GM21786 (cell line): Measurements from ENCODE around the gene PNPLA7.
"Not testable (repeated sequence)": the region's sequence is repeated elsewhere in the genome, so short reads cannot be mapped to it uniquely, and the experiment has no call there.

Experiments
- ATAC-seq: cut with Tn5 transposase; IDR thresholded peaks from one replicate; pipeline ENCODE4 v1.9.1; 2021; ENCODE audit not compliant: unreplicated experiment

The PNPLA7 gene

DNA sequence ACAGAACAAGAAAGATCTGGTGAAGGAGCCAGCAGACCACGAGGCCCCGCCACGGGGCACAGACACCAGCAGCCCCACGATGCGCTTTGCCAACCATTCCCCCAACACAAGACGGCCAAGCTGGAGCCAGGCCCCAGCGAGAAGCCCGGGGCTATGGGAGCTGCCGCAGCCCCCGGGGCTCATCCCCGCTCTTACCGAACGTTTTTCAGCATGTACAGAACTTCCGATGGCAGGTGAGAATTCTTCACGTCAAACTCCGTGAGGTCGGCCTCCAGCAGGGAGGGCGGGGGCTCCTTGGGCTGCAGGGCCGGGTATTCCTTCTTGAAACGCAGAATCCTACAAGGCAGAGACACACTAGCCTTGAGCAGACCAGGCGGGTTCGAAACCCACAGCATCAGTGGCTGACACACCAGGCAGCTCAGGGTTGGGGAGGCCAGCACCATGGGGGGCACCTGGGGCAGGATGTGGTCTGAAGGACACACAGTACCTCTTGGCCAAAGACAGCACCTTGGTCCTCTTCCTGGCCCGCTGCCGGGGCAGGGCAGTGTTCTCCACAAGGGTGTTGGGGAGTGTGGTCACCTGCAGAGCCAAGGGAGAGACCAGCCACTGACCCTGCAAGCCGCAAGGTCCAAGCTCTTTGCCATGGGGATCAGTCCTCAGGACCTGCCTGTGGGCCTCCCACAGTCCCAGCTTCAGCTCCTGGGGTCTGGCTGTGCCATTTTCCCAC is 6.8 kb downstream of the PNPLA7 start:
- no peak for ATAC-seq

DNA sequence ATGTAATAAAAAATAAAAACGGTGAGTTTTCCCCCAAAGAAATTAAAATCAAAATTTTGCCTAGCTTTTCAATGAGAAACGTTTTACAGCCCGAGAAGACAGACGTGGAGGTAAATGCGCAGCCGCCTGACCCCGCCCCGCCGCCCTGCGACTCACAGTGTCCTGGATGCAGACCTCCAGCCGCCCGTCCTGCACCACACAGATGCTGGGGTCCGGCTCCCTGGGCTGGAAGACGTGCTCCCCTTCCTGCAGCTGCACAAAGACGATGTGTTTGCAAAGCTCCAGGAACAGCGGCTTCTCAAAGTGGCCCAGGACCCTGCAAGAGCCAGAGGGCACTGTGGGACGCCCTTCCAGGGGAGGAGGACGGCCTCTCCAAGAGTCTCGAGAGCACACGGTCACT is 7.7 kb downstream of the PNPLA7 start:
- ATAC-seq: no peak

DNA sequence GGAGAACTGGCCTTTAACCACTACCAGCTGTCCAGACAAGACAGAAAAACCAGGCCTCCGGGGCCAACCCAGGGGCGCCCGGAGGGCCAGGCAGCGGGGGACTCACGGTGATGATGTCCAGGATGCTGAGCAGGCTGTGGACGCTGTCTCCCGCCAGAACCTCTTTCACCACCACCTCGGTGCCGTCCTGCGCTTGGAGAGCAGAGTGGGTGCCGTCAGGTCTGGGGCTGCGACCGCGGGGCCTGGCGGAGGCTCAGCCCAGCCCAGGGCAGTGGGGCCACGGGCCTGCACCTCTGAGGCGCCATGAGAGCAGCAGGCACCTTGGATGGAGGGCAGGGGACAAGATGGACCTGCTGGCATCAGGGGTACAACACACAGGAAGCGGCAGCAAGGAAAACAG is 9.7 kb downstream of the PNPLA7 start:
- no peak for ATAC-seq

DNA sequence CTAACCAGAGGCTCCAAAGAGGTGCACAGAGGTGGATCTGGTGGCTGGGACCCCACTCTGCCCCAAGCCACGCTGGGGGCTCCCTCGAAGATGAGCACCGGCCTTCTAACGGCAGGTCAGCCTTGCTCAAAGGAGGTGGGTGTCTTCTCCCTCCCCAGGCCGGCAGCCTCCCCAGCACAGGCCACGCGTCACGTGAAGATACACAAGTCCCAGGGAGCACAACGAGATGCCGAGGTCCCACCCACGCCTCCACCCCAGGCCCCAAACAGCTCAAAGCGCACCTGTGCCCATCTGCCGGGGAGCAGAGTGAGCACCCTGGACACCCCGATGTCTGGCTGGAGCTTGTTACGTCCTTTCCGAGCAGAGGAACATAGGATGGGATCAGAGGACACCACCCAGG is 12.1 kb downstream of the PNPLA7 start:
- no peak for ATAC-seq

DNA sequence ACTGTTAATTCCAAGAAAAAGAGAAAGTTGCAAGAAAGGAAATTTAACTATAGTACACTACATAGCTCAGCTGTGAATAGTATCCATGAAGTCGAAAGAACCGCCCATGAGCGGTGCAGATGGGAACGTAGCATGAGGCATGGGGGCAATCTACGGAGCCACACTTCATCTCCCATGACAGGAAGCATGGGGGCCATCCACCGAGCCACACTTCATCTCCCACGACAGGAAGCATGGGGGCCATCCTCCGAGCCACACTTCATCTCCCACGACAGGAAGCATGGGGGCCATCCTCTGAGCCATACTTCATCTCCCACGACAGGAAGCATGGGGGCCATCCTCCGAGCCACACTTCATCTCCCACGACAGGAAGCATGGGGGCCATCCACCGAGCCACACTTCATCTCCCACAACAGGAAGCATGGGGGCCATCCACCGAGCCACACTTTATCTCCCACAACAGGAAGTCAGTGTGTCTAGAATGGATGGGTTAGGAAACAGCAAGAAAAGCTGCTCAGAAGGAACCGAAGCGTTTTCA is 13.5 kb downstream of the PNPLA7 start:
- ATAC-seq: not testable (repeated sequence)

DNA sequence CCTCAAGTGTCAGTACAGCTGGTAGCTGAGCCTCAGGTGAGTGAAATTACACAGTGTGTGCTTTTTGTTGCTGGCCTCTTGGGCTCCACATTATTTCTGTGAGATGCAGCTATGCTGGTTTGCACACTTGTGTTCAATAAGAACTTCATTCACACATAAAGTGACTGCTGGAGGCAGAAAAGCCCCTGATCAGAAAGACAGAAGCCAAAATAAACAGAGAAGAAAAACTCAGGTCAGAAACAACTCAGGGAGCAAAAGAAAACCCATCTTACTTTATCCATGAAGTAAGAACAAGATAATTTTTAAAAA is 15.1 kb downstream of the PNPLA7 start:
- ATAC-seq: no peak

DNA sequence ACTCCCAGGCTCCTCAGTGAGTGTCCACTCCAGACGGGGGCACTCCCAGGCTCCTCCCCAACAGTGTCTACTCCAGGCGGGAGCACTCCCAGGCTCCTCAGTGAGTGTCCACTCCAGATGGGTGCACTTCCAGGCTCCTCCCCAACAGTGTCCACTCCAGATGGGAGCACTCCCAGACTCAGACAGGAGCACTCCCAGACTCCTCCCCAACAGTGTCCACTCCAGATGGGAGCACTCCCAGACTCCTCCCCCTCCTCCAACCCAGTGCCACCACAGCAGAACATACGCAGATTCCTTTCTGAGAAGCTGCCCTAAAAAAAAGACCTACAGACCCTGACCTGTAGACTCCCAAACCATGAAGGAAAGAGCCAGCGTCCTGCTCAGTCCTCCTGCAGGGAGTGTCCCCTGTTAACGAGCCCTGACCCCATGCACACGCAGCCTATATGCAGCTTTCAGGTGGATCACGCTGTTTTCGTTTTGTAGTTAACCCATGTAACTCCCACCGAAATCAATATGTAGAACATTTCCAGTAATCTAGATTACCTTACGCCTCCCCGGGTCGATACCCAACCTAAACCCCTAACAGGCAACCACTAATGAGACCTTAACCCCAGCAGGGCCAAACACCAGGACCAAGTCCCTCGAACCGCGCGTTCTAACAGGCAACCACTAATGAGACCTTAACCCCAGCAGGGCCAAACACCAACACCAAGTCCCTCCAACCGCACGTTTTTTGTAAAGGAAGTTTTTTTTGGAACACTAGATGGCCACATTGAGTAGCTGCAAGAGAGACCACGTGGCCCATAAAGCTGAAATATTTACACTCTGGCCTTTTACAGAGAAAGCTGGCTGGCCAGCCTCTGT is 15.7 kb downstream of the PNPLA7 start:
- ATAC-seq: no peak

DNA sequence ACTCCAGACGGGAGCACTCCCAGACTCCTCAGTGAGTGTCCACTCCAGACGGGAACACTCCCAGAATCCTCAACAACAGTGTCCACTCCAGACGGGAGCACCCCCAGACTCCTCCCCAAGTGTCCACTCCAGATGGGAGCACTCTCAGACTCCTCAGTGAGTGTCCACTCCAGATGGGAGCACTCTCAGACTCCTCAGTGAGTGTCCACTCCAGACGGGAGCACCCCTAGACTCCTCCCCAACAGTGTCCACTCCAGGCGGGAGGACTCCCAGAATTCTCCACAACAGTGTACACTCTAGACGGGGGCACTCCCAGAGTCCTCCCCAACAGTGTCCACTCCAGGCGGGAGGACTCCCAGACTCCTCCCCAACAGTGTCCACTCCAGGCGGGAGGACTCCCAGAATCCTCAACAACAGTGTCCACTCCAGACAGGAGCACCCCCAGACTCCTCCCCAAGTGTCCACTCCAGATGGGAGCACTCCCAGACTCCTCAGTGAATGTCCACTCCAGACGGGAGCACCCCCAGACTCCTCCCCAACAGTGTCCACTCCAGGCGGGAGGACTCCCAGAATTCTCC is 17.2 kb downstream of the PNPLA7 start:
- not testable (repeated sequence) for ATAC-seq

DNA sequence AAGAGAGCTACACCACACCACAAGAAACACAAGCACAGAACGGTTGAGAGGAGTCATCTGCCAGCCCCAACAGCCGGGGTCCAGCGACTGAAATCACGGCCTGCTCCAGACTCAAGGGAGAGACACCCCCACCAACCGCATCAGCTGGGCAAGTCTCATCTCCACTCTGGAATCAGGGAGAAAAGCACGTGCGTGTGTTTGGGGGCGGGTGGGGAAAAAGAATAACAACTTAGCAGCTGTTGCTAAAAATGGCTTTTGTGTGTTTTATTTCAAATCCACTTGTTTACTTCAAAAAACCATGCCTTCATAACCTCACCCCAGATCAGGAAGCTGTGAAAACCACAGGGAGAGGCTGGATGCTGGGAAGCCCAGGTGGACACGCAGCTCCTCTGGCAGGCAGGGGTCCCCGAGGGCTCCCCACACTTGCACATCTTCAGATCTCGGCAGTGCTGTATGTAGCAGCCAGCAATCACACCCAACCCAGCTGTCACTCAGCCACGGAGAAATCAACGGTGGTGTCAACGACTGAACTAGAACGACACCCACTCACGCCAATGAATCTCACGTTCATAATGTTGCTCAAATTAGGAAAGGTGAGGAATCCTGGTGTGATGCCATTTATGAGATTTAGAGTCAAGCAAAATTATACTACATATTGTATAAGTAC is 19.0 kb downstream of the PNPLA7 start:
- ATAC-seq: no peak

DNA sequence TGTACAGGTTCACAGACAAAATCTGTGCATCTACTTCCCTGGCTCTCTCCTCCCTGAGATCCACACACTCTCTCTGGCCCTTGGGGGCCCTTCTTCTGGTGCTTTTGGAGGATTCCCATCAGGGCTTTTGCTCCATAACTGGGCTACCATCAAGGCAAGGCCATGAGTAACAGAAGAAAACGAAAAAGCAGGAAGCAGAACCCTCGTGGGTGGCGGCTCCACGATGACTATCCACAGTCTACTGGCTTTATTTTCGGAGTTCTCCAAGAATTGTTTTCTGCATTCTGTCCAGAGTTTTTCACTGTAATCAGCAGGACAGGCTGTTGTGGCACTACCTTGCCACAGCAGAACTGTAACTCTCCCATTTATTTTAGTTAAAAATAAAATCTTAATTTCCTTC is 19.9 kb downstream of the PNPLA7 start:
- no peak for ATAC-seq

DNA sequence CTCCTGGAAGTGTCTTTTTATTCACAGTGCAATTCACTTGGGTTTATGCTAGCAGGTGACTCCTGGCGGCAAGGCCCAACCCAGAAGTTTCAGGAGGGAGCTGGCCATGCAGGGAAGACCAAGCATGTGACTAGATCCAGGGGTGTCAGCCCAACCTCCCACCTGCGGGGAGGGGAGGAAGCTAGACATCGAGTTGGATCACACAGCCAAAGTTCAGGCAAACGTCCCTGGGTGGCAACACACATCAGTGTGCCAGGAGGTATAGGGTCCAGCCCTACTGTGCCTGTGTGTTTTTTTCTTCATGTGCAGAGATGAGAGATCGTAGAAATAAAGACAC is 25.3 kb downstream of the PNPLA7 start:
- ATAC-seq: no peak

DNA sequence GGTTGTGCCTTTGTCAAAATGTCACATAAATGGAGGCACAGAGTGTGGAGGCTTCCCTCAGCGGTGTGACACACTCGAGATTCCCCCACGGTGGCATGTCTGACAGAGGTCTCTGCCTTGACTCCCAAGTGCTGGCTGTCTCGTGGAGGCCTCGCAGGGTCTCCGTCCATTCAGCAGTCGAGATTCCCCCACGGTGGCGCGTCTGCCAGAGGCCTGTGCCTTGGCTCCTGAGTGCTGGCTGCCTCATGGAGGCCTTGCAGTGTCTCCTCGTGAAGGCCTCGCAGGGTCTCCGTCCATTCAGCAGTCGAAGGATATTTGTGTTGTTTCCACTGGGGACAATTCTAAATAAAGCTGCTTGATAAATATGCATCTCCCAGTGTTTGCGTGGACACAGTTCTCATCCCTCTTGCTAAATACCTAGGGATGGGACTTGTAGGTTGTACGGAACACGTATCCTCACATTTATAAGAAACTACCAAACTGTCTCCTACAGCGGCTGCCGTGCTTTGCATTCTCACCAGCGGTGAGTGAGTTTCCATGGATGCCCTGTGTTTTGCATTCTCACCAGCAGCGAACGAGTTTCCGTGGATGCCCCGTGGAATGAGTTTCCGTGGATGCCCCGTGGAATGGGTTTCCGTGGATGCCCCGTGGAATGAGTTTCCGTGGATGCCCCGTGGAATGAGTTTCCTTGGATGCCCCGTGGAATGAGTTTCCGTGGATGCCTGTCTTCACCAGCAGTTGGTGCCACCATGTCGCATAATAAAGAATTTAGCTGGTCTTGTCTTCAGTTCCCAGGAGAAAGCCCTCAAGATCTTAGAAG is 25.8 kb downstream of the PNPLA7 start:
- ATAC-seq: no peak

DNA sequence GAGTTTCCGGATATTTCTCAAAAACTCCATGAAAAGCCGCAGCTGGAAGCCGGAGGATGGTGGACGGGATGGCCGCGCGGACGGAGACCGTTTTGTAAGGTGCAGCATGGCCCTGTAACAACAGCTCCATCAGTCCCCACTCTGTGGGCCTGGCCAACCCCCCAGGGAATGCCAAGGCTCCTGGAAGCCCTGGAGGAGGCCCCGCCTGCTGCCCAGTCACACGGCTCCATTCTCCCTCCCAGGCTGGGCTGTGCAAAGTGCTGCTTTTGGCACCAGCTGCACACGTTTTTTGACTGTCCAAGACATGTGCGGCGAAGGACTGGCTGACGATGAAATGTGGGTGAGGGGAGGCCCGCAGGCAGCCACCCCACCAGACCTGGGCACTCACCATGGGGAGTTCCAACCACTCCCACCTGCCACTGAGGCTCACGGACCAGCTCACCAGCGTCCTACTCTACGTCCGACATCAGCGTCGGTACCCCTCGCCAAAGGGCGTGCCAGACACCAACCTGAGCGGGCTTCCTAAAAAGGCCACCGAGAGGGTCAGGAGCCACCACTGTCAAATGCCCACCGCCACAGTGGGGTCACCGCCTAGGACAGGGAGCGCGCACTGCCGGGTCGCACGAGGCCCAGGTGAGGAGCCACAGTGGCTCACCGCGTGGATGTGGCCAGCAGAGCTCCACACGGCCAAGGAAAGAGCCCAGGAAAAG is 27.3 kb downstream of the PNPLA7 start:
- no peak for ATAC-seq

DNA sequence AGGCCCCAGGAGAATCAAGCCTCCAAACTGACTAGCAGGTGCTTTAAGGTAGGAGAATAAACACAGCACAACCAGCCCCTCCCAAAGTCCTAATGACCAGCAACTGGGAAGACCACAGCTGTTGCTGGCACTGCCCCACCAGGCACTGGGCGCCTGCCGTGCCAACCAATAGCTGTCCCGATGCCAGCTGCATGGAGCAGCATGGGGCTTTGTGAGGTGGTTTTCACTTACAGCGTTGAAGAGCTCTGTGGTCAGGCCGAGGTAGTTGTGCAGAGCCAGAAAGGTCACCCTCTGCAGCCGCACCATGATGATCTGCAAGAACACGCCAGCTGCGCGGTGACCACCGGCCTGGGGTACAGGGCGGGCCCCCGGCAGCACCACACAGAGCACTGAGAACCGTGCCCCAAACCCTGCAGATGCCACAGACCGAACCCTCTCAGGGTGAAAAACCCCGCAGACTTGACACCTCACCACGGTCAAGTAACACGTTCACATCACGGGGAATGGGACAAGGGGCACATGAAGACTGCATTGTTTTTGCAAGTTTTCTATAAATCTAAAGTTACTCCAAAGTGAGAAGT is 28.7 kb downstream of the PNPLA7 start:
- no peak for ATAC-seq

DNA sequence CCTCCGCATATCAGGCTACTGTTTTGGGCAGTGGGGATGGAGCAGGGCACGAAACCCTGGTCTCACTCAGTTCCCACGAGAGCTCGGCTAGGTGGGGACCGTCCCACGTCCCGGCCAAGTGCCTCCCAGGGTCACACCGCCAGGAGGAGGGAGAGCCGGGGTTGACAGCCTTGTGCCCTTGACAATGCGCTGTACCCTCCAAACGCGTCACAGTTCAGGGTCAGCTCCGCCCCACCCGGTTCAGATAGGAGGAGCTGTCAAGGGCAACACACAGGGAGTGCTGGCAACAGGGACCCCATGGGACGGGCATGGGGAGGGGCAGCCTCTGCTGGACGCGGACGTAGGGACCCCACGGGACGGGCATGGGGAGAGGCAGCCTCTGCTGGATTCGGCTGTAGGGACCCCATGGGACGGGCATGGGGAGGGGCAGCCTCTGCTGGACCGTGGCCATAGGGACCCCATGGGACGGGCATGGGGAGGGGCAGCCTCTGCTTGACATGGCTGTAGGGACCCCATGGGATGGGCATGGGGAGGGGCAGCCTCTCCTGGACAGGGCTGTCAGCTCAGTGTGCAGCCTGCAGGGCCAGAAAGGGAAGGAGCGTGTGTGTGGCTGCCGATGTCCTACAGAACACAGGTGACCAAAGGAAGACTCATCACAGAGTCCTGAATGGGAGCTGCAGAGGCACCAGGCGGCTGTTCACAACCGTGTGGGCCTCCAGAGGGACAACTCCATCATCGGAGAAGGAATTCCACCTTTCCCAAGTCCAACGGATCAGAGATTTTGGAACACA is 29.4 kb downstream of the PNPLA7 start:
- ATAC-seq: no peak

DNA sequence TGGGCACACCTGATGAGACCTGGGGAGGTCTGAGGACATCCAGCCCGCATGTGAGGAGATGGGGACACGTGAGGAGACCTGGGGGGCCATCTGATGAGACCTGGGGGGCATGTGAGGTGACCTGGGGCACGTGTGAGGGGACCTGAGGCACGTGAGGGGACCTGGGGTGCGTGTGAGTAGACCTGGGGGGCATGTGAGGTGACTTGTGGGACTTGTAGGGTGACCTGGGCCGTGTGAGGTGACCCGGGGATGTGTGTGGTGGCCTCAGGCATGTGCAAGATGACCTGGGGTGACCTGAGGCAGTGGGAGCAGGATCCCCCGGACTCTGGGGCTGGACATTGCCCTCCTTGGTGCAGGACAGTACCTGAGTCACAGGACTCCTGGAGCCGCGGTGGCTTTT is 30.6 kb downstream of the PNPLA7 start:
- no peak for ATAC-seq

DNA sequence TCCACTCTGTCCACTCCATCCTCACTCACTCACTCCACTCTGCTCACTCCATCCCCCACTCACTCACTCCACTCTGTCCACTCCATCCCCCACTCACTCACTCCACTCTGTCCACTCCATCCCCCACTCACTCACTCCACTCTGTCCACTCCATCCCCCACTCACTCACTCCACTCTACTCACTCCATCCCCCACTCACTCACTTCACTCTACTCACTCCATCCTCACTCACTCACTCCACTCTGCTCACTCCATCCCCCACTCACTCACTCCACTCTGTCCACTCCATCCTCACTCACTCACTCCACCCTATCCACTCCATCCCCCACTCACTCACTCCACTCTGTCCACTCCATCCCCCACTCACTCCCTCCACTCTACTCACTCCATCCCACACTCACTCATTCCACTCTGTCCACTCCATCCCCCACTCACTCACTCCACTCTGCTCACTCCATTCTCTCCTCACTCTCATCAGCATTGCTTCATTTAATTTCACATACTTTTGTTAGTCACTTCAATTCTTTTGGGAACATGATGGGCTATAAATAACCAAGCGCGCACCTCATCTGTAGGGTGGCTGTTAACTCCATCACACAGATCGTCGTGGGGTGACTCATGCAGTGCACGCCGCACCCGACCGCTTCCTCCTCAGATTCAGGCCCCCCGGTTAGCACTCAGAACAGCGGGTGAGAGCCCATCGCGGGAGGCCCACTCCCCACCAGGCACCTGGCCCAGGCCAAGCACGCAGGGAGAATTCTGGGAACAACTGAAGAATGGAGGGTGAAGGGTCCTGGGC is 31.3 kb downstream of the PNPLA7 start:
- not testable (repeated sequence) for ATAC-seq
